Ascending aorta (tissue), 2 donors: ENCODE results near the gene NFYA. TPM values are rescaled to one million over a fixed set of nuclear protein-coding genes. Genes with fewer than 3 reads are reported as not detected.

Experiments
- DNase-seq, 2 donors: peaks; one replicate each; pipeline ENCODE4 v3.0.0-alpha.2; 2019; ENCODE audit warnings: low spot score in 2 of 2
- H3K27ac ChIP-seq, 2 donors: fragments of 200-600 bp; sonication (generic); one replicate each; pipeline ENCODE4 v1.5.1; 2016 to 2017; ENCODE audit warnings: mild to moderate bottlenecking in 1 of 2
- H3K27me3 ChIP-seq: fragments of 200-600 bp; sonication (generic); one replicate; pipeline ENCODE4 v1.5.1; 2017
- H3K36me3 ChIP-seq, 2 donors: fragments of 200-600 bp; sonication (generic); one replicate each; pipeline ENCODE4 v1.5.1; 2016
- H3K4me1 ChIP-seq, 2 donors: fragments of 200-600 bp; sonication (generic); one replicate each; pipeline ENCODE4 v1.5.1; 2016 to 2017; ENCODE audit warnings: mild to moderate bottlenecking in 1 of 2
- H3K4me3 ChIP-seq, 2 donors: fragments of 200-600 bp; sonication (generic); one replicate each; pipeline ENCODE4 v1.5.1; 2016 to 2017; ENCODE audit warnings: mild to moderate bottlenecking in 1 of 2
- H3K9me3 ChIP-seq, 2 donors: fragments of 200-600 bp; sonication (generic); one replicate each; pipeline ENCODE4 v1.5.1; 2016
- intact Hi-C: fragments of 100-400 bp; cut with DNase I; formaldehyde crosslinking; loops from one replicate; pipeline ENCODE4 v1.15.1; 2023
- total RNA-seq: library from RNA; depleted of rRNA; stranded (reverse); fragments of >200 nt; gene quantifications from one replicate; pipeline ENCODE4 v1.1.0, GENCODE V29; 2016
- TF ChIP-seq, protein P1 (sequence below), 3 experiments: fragments of 200-600 bp in 2 of 3; fragments of 450-650 bp in 1 of 3; sonication (generic) in 2 of 3; IDR thresholded peaks; one replicate each; pipeline ENCODE4 v1.5.1; 2016 to 2019; ENCODE audit warnings: antibody characterized with exemption in 3 of 3, mild to moderate bottlenecking in 1 of 3, moderate library complexity in 1 of 3

The NFYA gene
- total RNA-seq, 1 donor from 2014 or later: 10.4 TPM

DNA sequence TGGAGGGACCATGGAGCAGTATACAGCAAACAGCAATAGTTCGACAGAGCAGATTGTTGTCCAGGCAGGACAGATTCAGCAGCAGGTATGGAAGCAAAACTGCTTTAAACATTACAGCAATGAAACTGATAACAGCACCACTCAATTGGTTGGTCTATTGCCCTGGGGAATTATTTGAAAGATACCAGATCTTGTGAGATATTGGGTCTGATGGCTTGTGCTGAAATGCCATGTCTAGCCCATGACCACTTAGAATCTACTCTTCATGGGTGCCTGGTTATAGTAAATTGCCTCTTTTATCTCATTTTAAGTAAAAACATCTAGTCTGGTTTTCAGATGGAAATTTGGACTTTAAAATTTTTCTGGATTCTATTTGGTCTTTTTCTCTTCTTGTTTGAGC is 6.3 kb downstream of the NFYA start:
- H3K27me3 ChIP-seq: no peaks in the 10 kb centered on the region
- TF ChIP-seq, protein P1, sequence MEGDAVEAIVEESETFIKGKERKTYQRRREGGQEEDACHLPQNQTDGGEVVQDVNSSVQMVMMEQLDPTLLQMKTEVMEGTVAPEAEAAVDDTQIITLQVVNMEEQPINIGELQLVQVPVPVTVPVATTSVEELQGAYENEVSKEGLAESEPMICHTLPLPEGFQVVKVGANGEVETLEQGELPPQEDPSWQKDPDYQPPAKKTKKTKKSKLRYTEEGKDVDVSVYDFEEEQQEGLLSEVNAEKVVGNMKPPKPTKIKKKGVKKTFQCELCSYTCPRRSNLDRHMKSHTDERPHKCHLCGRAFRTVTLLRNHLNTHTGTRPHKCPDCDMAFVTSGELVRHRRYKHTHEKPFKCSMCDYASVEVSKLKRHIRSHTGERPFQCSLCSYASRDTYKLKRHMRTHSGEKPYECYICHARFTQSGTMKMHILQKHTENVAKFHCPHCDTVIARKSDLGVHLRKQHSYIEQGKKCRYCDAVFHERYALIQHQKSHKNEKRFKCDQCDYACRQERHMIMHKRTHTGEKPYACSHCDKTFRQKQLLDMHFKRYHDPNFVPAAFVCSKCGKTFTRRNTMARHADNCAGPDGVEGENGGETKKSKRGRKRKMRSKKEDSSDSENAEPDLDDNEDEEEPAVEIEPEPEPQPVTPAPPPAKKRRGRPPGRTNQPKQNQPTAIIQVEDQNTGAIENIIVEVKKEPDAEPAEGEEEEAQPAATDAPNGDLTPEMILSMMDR (IDR thresholded peaks at IDR 0.05): no peak
- peaks cover 7 to 20% of the 10 kb centered on the region in 2 donors for H3K4me1 ChIP-seq
- H3K36me3 ChIP-seq: peaks cover 26 to 43% of the 10 kb centered on the region in 2 donors
- no peaks in the 10 kb centered on the region for H3K9me3 ChIP-seq
- DNase-seq: no peak
- intact Hi-C loops: loop anchor here (10.0 kb wide), 5 partner anchors 346 to 1964 kb away; partner anchors contain the start of genes SAYSD1, TFEB and UBR2
- no peak overlapping the region for H3K4me3 ChIP-seq
- no peak overlapping the region for H3K27ac ChIP-seq

DNA sequence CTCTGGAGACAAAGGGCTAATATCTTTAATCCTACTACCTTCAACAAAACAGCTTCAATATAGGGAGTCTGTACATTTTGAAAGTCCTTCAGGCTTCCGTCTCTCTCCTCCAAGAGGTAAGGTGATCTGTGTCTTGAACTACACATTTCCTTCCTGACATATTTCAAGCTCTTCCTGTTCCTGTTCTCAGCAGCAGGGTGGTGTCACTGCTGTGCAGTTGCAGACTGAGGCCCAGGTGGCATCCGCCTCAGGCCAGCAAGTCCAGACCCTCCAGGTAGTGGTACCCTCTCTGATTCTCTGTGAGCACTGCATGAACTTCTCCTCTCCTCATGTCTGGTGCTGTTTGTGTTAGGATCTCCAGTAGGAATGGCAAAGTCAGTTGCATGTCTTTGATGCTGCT is 7.8 kb downstream of the NFYA start:
- TF ChIP-seq, protein P1 (IDR thresholded peaks at IDR 0.05): no peak
- Histone ChIP-seq H3K27ac (no peak overlapping the region), H3K4me1 (peaks cover 0 to 15% of the 10 kb centered on the region in 2 donors), H3K36me3 (peaks cover 37 to 53% of the 10 kb centered on the region in 2 donors), H3K4me3 (no peak overlapping the region), H3K27me3 (no peaks in the 10 kb centered on the region), H3K9me3 (no peaks in the 10 kb centered on the region)
- intact Hi-C loops: no loop called here
- DNase-seq: no peak

DNA sequence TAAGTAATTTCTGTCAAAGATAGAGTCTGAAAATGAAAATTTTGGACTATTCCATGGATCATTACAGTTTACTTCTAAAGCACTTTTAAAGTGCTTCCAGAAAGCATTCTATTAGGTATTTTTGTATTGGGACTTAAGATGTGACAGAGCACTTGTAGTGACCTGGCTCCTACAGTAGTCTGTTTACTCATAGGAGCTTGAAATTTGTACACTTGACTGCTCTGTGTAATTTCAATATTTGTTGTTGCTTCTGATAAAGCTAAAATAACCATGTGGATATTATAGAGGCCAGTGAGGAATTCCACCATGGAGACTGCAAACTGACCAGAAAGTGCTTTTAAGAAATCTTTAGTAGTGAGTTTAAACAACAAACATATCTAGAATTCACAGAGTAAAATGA is 10.3 kb downstream of the NFYA start:
- no peak overlapping the region for H3K4me3 ChIP-seq
- intact Hi-C loops: no loop called here
- peaks cover 37 to 62% of the 10 kb centered on the region in 2 donors for H3K36me3 ChIP-seq
- no peaks in the 10 kb centered on the region for H3K4me1 ChIP-seq
- TF ChIP-seq, protein P1 (IDR thresholded peaks at IDR 0.05): no peak
- no peaks in the 10 kb centered on the region for H3K27me3 ChIP-seq
- no peak overlapping the region for H3K27ac ChIP-seq
- H3K9me3 ChIP-seq: no peaks in the 10 kb centered on the region
- no peak for DNase-seq

DNA sequence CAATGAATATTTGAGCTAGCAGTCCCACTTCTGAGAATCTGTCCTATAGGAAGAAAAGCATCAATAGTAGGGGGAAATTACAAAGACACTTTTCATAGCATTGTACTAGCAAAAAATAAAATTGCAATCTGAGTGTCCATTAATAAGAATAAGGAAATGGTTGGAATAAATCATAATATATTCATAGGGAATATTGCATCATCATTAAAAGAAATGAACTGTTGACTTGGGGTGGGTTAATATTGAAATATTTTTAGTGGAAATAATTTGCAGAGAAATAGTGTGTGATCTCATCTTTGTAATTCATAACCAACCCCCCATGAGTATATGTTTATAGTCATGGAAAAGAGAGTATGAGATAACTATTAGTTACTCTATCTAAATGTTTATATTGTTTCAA is 12.4 kb downstream of the NFYA start:
- intact Hi-C loops: no loop called here
- Histone ChIP-seq H3K4me1 (no peaks in the 10 kb centered on the region), H3K36me3 (peaks cover 41 to 63% of the 10 kb centered on the region in 2 donors), H3K27me3 (no peaks in the 10 kb centered on the region), H3K27ac (no peak overlapping the region), H3K4me3 (no peak overlapping the region), H3K9me3 (no peaks in the 10 kb centered on the region)
- DNase-seq: no peak
- TF ChIP-seq, protein P1 (IDR thresholded peaks at IDR 0.05): no peak

DNA sequence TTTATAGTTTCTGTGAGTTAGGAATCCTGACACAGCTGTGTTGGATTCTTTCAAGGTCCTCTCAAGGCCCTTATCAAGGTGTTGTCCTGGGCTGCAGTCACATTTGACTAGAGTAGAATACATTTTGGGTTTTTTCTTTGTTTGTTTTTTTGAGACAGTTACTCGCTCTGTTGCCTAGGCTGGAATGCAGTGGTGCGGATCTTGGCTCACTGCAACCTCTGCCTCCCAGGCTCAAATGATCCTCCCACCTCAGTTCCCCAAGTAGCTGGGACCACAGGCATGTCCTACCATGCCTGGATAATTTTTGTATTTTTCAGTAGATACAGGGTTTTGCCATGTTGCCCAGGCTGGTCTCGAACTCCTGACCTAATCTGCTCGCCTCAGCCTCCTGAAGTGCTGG is 15.7 kb downstream of the NFYA start:
- intact Hi-C loops: no loop called here
- Histone ChIP-seq H3K9me3 (no peaks in the 10 kb centered on the region), H3K4me3 (no peak overlapping the region), H3K27ac (no peak overlapping the region), H3K36me3 (peaks cover 47 to 68% of the 10 kb centered on the region in 2 donors), H3K4me1 (no peaks in the 10 kb centered on the region), H3K27me3 (no peaks in the 10 kb centered on the region)
- DNase-seq: no peak
- TF ChIP-seq, protein P1 (IDR thresholded peaks at IDR 0.05): no peak
